T1000 (cell line): ENCODE results near the gene AMBN.
"Not testable (repeated sequence)": the region's sequence is repeated elsewhere in the genome, so short reads cannot be mapped to it uniquely, and the experiment has no call there.

Experiments used
- DNase-seq: peaks from one replicate; lab custom pipeline; 2025; ENCODE audit warnings: mixed read lengths; lab: John Stamatoyannopoulos, UW

AMBN gene

GRCh38 chr4:70608324-70608723 is 16.3 kb downstream of the AMBN start:
- no peak for DNase-seq

DNA sequence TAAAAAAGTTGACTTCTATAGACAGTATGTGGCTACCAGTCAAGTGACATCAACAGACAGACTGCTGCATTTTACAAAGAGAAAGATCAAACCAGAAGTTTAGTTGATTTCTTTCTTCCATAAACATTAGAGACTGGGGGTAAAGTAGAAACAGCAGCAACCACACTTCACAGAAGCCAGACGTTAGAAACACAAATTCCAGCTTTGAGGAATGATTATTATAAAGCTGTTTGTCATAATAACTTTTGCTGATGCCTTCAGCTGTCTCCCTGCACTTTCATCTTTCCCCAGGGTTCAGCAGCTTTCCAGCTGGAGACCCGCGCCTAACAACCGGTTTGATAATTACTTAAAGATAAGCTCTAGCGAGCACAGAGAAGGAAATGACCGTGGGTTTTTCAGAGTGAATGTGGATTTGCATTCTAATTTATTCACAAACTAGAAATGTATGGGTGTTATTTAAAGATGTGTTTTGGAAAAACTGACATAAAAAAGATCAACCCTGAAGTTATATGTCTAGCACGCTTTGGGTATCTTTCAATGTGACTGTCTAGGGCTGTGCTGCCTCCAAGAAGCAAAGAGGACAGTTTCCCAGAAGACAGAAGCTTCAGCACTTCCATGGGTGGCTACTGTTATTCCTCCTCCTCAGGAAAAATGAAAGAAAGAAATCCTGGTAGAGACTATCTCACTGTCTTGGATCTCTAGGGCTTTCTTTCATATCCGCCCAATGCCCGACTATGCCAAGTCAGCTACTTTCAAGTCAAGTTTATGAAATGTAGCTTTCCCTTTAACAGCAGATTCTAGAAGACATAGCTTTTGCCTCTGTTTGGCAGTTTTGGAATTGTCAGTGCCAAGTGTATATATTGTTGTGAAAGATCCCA is 21.5 kb downstream of the AMBN start:
- DNase-seq = no peak

DNA sequence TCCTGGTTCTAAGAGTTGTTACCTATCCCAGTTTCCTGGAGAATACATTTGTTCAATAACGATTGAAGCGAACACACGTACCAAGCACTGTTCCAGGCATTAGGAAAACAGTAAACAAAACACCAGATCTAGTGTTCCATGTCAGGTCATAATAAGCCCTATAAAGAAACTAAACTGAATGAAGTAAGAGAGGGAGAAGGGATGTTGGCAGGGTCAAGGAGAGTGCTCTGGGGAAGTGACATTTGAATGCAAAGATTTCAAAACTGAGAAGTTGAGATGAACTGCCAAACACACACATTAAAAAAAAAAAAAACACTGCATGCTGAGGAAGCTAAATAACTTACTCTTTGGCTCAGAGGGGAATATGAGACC is 22.1 kb downstream of the AMBN start:
- no peak for DNase-seq

DNA sequence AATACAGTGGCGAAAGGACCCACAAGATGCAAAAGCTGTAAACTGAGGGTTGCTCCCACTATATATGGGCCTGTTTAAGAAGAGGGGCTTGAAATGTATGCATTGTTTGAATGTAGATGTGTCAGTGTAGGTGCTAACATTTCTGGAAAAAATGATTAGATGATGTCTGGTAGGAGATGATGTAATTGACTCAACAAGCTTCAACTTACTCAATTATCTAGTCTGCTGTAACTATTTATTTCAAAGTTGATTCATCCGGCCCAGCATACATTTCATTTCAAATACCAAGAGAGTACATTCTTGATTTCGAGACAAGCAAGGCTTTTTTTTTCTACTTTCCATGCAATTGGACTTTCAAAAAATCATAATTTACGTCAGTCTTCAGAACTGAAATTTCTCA is 27.2 kb downstream of the AMBN start:
- DNase-seq = no peak

DNA sequence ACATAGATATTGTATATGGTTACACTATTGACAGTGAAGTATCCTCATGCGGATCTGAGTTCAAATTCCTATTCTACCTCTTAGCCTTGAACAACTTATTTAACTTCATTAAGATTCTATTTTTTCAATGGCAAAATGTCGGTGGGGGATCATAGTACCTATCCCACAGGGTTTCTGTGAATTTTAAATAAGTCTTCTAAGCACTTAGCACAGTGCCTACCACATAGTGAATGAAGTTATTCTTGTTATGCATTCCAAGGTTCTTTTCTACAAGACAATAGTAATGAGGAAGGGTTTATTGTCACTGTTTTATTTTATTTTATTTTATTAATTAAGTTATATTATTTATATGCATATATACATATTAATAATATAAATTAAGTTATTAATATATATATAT is 27.7 kb downstream of the AMBN start:
- DNase-seq = no peak

GRCh38 chr4:70623323-70623722 is 31.3 kb downstream of the AMBN start:
- DNase-seq = no peak

GRCh38 chr4:70624226-70624793 is 32.3 kb downstream of the AMBN start:
- no peak for DNase-seq

GRCh38 chr4:70627620-70628019 is 35.6 kb downstream of the AMBN start:
- DNase-seq = no peak

DNA sequence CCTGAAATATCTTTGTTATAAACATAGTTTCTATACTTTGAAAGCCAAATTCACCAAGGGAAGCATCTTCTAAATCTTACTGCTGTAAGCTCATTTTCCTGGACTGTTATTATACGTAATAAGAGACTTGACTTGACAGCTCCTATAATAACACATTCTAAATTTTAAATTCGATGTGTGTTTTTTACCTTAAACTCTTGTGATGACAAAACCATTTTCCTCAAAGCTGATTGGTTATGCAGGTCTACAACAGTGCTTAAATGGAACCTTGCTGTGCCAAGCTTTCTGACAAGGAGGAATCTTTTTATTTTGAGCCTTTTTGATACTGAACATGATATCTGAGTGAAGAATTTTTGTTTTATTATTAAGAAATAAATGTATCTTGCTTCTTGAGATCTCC is 36.4 kb downstream of the AMBN start, which contains the start of gene ENAM:
ENAM (plus strand) TSS at position 301 of the 400 bp plus-strand sequence. CDS start 757 bp downstream, outside the sequence.
- DNase-seq = no peak

- no peak for DNase-seq
Measured at GRCh38 chr4:70629469-70630090, 37.5 kb downstream of the AMBN start.

- DNase-seq = no peak
Measured at GRCh38 chr4:70630162-70630561, 38.1 kb downstream of the AMBN start.

GRCh38 chr4:70632028-70632427 is 40.0 kb downstream of the AMBN start:
- DNase-seq = no peak

DNA sequence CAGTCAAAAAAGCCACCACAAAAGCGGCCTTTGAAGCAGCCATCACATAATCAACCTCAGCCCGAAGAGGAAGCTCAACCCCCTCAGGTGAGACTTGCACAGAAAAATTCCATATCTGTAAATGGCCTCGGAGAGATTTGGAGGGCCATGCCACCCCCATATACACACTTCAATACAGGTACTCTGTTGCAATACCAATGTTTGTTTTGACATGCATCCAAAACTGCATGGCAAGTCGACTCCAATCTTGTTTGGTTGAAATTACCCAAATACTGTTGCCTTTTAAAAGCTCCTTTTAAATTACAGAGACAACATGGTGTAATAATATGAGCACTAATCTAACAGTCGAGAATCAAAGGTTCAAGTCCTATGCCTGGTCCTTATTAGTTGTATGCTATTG is 42.4 kb downstream of the AMBN start:
- DNase-seq = no peak

DNA sequence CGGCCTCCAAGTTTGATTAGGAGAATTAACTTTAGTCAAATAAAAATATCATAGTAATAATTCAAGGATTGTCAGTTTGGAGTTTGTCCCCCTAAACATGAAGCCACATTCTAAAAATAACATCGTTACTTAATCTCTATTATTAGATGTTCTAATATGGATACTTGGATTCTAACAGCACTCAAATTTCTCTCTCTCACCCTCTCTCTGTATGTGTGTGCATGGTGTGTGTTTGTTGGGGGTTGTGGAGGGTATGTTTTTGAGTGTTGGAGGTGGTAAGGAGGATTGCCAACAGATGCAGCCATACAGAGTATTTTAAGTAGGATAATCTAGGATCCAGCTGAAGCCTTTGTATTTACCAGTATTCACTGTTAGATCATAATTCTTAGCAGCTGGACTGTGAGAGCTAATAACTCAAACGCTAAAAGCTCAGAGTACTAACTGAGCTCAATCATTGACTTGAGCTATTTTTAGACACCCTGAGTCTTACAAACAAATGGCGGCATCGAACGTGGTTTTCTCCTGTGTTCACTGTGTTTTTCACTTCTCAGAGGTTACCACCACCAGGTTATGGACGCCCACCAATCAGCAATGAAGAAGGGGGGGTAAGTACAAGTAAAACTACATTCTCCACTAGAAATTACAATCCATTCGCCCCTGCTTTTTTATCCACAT is 45.3 kb downstream of the AMBN start:
- no peak for DNase-seq

DNA sequence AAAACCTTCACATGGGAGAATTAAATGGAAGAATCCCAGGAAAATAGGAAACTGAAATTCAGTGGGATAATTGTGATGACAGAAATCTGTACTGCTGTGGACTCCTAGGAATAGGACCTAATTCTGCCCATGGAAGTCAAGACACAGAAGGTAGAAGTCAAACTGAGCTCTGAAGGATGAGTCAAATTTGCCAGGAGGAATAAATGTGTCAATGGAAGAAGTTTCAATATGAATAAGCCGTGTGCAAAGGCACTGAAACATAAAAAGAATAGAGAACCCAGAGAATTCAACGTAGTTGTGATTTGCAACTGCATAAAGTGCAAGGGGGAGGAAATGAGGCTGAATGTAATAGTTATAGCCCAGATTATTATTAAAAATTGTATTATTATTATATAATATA is 48.1 kb downstream of the AMBN start:
- no peak for DNase-seq

DNA sequence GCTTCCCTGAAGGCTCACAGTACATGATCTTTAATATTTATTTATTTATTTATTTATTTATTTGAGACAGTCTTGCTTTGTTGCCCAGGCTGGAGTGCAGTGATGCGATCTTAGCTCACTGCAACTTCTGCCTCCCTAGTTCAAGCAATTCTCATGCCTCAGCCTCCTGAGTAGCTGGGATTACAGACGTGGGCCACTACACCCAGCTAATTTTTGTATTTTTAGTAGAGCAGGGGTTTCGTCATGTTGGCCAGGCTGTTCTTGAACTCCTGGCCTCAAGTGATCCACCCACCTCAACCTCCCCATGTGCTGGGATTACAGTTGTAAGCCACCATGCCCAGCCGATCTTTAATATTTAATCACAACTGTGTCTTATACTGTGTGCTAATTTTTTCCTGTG is 58.7 kb downstream of the AMBN start:
- DNase-seq = not testable (repeated sequence)

GRCh38 chr4:70651864-70652506 is 59.9 kb downstream of the AMBN start:
- no peak for DNase-seq

GRCh38 chr4:70654605-70655011 is 62.6 kb downstream of the AMBN start:
- DNase-seq = no peak
